Measurements from ENCODE around the gene IL17F.
"Not testable (repeated sequence)": the region's sequence is repeated elsewhere in the genome, so short reads cannot be mapped to it uniquely, and the experiment has no call there.

IL17F gene

DNA sequence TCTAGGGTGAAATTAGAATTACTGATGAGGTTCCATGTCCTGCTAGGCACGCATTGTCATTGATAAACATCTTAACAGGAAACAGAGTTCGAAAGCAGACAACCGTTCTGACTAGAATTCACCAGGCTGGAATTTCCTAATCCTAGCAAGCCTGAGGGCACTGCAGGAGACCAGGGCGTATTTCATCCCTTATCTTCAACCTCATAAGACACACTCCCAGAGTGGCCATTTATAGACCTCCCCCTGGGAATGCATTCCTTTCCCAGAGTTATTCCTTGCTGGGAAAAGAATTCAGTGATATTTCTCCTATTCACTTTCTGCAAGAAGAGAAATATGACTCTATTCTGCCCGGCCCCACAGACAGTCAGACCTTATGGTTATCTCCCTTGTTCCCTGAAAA is 44.2 kb downstream of the IL17F start:
- in situ Hi-C loops (cut with MboI; ENCODE audit: low sequenced_read_pairs): not testable (repeated sequence)

DNA sequence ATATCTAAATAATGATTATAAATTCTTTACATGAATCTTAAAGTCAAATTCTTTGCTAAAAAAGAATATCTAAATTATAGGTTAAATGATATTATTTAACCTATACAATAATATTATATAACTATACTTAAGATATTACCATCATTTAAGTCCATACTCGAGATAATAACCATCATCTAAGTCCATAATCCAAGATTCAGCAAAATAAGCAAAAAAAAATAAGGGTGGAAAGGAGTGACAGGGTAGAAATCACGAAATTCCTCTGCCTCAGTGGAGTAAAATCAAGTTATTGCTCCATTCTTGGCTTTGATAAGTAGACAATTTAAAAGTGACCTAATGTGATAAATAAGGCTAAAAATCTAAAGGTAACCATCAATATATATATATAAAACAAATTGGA is 48.4 kb downstream of the IL17F start:
- in situ Hi-C loops (cut with MboI; ENCODE audit: low sequenced_read_pairs): no loop called here

DNA sequence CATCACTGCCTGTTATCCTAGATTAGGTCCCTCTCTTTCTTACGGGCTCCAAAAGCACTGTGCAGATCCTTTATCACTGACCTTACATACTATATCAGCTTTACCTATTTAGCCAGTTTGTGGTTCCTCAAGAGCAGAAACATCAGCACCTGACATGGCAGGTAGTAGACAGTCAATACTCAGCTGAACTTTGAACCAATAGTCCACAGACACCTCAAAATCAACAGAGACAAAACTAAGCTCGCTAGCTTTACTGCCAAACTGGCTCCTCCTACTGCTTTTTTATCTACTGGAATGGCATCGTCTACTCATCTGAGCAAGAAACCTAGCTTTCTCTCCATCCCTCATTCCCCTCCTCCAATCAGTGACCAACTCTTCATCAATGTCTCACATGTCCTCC is 52.5 kb downstream of the IL17F start:
- in situ Hi-C loops (cut with MboI; ENCODE audit: low sequenced_read_pairs): no loop called here

DNA sequence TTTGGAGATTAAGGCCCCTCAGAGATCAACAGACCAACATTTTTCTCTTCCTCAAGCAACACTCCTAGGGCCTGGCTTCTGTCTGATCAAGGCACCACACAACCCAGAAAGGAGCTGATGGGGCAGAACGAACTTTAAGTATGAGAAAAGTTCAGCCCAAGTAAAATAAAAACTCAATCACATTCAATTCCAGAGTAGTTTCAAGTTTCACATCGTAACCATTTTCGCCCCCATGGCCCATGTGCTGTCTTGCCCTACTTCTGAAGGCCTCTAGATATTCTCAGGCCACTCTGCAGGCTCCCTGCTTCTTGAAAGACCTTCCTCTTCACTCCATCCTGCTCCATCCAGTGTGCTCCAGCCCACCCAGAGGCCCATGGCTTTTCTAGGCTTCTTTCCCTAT is 53.9 kb downstream of the IL17F start:
- in situ Hi-C loops (cut with MboI; ENCODE audit: low sequenced_read_pairs): no loop called here

DNA sequence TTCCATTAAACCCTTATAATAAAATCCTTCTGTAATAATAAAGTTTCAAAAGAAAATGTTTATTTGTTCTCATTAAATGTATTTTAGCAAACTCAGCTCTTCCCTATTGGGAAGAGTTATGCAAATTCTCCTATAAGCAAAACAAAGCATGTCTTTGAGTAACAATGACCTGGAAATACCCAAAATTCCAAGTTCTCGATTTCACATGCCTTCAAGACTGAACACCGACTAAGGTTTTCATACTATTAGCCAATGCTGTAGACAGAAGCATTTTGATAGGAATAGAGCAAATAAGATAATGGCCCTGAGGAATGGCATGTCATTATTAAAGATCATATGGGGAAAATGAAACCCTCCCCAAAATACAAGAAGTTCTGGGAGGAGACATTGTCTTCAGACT is 54.3 kb downstream of the IL17F start:
- in situ Hi-C loops (cut with MboI; ENCODE audit: low sequenced_read_pairs): no loop called here

DNA sequence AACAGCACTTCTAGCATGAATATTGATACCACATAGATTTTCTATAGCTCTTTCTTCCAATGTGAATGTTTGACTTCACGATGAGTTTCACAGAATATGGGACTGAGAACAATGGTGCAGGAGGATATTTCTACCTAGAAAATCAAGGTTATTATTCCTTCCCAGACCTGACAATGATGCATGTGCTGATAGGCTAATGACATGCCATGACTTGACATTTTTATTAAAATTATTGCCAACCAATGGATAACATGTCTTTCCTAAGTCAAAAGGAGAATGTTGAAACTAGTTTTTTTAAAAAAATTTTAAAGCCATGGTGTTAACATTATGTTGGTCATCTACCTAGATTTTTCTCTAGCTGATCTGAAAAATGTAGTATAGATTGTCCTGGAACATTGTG is 57.2 kb downstream of the IL17F start:
- in situ Hi-C loops (cut with MboI; ENCODE audit: low sequenced_read_pairs): no loop called here

Data from HL-60/S4 (cell line).